Left forelimb (tissue), 1 donor: ENCODE results near the gene JAM3.
A peak's percentile ranks its signal among the peaks of the same experiment; 100 is the strongest.

ENCODE experiments used
- DNase-seq: peaks from one replicate; pipeline ENCODE4 v3.0.0-alpha.2; 2018; ENCODE audit warnings: low spot score

Gene JAM3

GRCh38 chr11:134039726-134040385, 29.0 kb upstream of the JAM3 start:
- no peak for DNase-seq

- DNase-seq: no peak
Measured at GRCh38 chr11:134040386-134041302, 28.2 kb upstream of the JAM3 start.

GRCh38 chr11:134041349-134041748, 27.5 kb upstream of the JAM3 start:
- DNase-seq: no peak

GRCh38 chr11:134041791-134042696, 26.8 kb upstream of the JAM3 start:
- DNase-seq: no peak

GRCh38 chr11:134043821-134044420, 25.0 kb upstream of the JAM3 start:
- DNase-seq: no peak

GRCh38 chr11:134044514-134045284, 24.2 kb upstream of the JAM3 start:
- DNase-seq: no peak

GRCh38 chr11:134045799-134046635, 22.9 kb upstream of the JAM3 start:
- no peak for DNase-seq

- DNase-seq: no peak
Measured at GRCh38 chr11:134046681-134047449, 22.0 kb upstream of the JAM3 start.

GRCh38 chr11:134047586-134047999, 21.3 kb upstream of the JAM3 start:
- DNase-seq: no peak

GRCh38 chr11:134048028-134048427, 20.8 kb upstream of the JAM3 start:
- DNase-seq: no peak

GRCh38 chr11:134049303-134049702, 19.6 kb upstream of the JAM3 start:
- peak; percentile 45 for DNase-seq

- peak; percentile 86 for DNase-seq
Measured at GRCh38 chr11:134050541-134051383, 18.1 kb upstream of the JAM3 start.

- DNase-seq: no peak
Measured at GRCh38 chr11:134052395-134052987, 16.4 kb upstream of the JAM3 start.

GRCh38 chr11:134052988-134053945, 15.6 kb upstream of the JAM3 start:
- DNase-seq: no peak

- no peak for DNase-seq
Measured at GRCh38 chr11:134055029-134055428, 13.8 kb upstream of the JAM3 start.

GRCh38 chr11:134060316-134060715, 8.6 kb upstream of the JAM3 start:
- DNase-seq: no peak
